Measurements from ENCODE around the gene CR1L.
"Not testable (repeated sequence)": the region's sequence is repeated elsewhere in the genome, so short reads cannot be mapped to it uniquely, and the experiment has no call there.

Gene CR1L

DNA sequence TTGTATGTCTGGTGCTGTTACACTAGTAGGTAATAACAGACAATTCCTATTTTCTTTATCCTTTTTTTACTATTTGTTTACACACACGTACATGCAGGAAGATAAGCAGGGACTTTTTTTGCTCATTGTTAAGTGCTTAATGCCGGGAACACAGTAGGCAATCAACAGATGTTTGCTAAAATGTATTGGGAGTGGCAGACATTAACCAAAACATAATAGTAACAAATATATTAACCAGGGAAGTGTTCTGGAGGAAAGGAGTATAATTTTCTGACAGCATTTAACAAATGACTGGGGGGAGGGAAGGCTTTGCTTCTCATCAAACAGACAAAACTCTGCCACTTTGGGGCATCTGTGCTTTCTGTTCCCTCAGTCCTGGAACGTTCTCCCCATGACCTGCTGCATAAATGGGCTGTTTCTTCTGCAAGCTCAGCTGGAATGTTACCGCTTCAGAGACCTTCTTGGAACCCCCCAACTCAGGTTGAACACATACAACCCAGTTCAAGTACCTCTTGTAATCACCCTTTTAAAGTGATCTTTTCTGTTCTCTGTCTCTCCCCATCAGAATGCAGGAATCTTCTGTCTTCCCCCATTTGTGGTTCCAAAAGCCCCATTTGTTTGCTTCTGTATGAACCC lies 2.1 kb downstream of the CR1L start:
- no peak for DNase-seq

DNA sequence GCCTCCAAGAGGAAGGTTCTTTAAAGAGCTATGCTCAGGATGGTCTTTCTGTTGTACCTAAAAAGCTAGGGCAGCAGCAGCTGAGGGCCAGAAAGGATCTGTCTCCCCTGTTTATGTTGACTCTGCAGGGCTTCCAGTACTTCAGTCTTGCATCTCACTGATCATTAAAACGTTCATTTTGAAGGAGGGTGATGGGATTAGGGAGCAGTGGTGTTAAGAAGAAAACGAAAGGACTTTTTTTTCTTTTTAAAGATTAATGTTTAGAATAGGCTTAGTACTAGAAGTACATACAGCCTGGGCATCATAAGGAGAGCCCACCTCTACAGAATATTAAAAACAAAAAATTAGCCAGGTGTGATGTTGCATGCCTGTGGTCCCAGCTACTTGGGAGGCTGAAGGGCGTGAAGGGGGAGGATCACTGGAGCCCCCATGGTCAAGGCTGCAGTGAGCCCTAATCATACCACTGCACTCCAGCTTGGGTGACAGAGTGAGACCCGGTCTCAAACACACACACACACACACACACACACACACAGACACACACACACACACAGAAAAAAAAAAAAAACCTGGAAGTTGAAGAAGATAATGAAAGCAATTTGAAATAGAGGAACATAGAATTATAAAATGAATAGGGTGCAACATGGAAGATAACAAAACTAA lies 2.9 kb downstream of the CR1L start:
- DNase-seq = no peak

DNA sequence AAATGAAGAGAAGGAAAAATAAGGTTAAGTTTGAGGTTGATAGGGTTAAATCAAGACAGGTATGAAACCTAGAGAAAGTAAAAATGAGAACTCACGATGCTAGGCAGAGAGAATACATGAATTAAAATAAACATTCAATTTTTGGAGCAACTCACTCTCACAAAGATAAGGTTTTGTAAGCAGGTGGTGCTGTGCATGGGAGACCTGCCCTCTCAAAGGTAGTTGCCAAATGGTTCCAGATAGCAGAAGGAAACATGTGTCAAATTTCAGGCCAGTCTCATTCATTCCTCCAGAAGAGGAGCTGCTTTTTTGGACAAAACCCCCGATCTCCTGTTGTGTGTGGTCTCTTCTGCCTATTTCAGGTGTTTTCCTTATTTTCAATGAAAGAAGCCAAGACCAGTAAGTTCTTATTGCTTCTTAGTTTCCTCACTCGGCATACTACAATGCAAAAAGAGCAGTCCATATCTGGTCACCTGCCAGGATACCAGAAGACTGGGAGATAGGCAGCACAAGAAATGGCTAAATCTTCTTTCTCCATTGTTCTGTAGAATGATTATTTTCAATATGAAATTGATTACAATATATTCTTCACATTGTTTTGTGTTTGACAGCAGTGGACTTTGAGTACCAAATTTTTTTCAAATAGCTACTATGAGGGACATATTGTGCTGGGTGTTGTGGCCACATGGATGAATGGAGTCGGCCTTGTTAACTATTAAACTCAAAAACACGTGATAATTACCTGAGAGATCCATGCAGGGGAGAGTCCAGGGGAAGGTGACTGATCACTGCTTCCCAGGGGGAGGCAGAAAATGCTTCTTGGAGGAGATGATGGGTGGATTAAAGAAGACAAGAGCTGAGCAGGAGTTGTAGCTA lies 3.6 kb downstream of the CR1L start:
- DNase-seq = no peak

DNA sequence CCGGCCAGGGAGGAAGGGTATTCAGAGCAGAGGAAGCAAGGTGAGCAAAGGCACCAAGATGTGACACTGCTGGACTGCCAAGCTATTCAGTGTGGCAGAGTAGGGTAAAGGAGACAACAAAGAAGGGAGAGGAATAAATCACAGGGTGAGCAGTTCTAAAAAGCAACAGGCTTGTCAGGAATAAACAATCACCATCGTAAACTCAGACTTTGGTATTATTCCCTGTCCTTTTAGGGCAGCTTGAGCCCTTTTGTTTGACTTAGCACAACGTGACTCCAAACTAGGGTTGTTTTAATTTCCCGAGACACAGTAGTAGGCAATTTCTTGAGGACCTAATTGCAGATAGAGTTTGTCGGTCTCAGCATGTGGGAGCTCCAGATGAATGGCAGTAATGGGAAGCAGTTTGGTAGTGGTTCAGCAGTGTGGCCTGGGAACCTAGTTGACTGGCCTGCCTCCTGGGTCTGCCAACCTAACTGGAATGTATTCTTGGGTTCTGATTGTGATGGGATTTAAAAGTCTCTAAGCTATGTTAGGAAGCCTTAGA lies 4.3 kb downstream of the CR1L start:
- DNase-seq = no peak

DNA sequence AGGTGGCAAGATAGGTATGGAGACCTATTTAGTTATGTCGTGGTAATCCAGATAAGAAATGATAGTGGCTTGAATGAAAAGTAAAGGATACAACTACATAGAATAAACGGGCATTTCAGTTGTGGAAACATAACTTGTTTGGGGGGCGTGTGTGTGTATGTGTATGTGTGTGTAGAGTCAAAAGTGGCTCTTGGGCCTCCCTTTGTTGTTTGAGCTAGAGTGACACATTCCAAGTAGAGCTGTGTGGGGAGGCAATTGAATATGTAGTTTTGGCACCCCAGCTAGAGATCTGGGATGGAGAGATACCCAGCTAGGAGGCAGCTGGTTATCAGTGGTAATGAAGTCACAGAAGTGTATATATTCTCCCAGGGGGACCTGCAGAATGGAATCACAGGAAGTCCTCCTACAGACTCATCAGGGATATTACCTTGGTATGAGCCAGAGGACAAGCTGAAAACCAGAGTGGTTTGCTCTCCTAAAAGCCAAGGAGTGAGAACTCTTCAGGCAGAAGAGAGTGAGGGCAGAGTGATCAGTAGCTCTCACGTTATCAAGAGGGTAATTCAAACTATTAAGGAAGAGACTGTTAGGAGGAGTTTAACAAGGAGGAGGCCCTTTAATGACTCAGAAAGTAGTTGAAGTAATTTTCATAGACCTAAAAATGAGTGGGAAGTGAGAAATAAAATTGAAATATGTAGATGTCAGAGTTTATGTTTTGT lies 5.1 kb downstream of the CR1L start:
- no peak for DNase-seq

DNA sequence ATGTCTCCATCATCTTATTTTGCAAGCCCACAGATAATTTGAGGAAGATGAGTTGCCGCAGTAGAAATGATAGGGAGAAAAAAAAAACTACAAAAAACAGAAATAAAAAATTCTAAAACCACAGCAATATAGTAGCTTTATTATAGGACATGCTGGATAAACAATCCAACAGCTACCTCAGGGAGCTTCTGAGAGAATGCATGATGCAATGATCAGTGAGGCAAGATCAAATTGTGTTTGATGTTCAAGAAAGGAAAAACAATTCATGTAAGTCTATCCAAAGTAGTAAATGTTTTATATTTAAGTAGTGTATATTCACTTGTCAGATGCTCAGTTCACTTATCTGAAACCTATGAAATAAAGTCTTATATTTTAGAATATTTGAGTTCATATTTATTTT lies 6.7 kb downstream of the CR1L start:
- DNase-seq = no peak

DNA sequence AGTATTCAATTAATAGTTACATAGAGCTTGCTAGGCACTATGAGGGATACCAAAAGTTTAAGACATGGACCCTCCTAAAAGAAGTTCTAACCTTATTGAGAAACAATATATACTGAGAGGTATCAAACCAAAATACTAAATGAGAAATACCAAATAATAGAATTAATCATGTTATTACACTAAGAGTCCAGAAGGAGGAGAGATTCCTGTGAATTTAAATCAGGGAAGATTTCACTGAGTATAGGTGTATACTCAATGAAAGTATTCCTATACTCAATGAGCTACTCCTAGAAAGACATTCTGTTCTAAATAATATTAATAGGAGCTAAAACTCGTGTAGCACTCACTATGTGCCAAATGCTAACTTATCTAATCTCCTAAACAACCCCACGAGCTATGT lies 9.4 kb downstream of the CR1L start:
- no peak for DNase-seq

DNA sequence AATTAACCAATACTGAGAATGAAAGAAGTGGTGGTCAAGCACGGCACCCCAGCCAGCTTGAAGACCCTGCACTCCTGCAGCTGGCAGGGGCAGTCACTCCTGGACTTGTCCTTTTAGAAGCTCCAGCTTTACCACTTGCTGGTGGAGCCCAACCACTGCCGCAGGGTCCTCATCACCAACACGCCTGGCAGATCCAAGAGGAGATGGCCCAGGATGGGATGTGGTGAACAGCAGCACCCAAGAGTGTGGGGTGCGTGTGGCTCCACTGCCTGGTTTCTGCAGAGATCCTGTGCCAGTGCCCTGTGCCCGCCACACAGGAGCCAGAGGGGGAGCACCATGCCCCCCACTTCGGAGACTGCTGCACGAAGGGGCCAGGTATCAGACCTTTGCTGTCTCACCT lies 13.5 kb downstream of the CR1L start:
- DNase-seq = no peak

DNA sequence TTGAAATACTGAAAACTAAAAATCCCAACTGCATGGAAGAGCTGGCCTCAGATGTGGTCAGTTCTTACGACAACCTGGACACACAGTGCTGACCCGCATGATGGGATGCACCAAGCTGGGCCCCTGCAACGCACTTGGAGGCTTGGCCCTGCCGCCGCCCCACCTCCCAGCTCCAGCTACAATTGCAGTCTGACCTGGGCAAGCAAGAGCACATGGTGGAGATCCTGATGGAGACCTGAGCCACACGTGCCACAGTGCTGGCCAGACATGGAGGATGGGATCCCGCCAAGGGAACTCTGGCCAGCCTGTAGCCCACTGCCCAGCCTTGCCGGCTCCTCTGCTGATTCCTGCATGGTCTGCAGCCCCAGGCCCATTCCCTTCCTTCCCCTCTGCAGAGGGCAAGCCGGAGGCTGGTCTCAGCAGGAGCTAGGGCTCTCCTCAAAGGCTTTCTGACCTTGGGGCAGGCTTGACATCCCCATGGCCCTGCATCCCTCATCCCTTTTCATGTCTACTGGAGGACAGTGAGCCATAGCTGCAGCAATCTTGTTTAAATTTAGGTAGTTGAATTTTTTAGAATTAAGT lies 14.1 kb downstream of the CR1L start:
- no peak for DNase-seq

DNA sequence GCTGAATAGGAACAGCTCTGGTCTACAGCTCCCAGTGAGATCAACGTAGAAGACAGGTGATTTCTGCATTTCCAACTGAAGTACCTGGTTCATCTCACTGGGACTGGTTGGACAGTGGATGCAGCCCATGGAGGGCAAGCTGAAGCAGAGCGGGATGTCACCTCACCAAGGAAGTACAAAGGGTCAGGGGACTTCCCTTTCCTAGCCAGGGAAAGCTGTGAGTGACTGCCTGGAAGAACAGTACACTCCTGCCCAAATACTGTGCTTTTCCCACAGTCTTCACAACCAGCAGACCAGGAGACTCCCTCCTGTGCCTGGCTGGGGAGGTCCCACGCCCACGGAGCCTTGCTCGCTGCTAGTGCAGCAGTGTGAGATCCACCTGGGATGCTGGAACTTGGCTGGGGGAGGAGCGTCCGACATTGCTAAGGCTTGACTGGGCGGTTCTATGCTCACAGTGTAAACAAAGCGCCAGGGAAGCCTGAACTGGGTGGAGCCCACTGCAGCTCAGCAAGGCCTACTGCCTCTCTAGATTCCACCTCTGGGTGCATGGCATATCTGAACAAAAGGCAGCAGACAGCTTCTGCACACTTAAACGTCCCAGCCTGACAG lies 14.7 kb downstream of the CR1L start:
- DNase-seq = peak in 1 of 2 experiments; percentile 2

DNA sequence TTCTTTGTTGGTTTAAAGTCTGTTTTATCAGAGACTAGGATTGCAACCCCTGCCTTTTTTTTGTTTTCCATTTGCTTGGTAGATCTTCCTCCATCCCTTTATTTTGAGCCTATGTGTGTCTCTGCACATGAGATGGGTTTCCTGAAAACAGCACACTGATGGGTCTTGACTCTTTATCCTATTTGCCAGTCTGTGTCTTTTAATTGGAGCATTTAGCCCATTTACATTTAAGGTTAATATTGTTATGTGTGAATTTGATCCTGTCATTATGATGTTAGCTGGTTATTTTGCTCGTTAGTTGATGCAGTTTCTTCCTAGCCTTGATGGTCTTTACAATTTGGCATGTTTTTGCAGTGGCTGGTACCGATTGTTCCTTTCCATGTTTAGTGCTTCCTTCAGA lies 16.5 kb downstream of the CR1L start:
- DNase-seq = not testable (repeated sequence)

DNA sequence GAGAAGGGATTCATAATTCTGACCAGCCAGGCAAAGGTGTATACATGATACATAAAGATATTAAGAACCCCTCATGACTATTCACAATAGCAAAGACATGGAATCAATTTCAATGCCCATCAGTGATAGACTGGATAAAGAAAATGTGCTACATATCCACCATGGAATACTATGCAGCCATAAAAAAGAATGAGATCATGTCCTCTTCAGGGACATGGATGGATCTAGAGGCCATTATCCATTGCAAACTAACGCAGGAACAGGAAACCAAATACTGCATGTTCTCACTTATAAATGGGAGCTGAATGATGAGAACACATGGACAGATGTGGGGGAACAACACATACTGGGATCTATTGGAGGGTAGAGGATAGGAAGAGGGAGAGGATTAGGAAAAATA lies 21.4 kb downstream of the CR1L start:
- DNase-seq = no peak

DNA sequence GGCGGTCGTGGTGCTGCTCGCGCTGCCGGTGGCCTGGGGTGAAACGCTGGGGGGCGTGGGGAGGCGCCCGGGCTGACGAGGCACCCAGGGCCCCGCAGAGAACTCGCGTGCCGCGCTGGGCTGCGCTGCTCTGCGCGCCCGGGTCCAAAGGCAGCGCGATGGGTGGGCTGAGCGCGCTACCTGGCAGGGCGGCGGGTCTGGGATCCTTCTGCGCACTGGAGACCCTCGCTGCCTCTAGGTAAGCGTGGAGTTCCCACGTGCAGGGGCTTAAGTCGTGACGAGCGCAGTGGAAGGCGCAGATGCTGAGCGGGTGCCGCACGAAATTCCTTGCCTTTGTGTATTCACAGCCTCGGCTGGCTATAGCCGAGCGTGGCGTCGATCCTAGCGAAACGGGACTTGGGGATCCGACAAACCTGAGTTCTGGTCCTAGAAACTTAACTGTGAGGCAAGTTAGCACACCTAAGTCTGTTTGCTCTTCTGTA lies 24.6 kb downstream of the CR1L start:
- DNase-seq = no peak

DNA sequence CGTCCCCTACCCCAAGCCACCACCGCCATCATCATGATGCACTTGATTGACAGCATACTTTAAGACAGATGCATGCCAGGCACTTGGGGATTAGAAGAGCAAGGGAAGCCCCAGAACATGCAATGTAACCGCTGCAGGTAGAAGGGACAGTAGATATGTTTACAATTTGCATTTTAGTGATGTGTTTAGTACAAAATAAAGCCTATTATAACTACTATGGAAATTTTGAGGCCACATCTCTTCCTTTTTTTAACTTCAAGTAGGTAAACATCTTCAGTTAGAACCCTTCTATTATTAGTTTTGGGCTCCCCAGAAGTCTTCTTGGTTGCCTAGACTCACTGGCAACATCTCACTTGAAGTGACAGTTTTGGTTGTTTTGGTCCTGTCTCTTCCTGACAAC lies 25.3 kb downstream of the CR1L start:
- no peak for DNase-seq

DNA sequence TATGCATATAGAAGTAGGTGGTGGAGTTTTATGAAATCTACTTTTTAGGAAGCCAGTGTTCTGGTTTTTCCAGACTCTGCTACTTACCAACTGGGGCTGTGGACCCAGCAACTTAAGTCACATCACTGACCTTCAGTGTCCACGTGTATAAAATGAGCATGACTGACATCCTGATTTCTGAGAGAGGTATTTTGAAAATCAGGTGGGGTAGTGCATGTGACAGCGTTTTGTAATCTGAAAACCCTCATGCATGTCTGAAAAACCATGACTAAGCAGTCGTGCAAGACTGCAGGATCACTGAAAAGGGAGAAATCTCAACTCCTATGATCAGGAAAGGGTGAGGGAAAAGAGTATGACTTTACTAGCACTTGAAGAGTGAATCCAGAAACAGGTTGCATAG lies 26.1 kb downstream of the CR1L start:
- no peak for DNase-seq

DNA sequence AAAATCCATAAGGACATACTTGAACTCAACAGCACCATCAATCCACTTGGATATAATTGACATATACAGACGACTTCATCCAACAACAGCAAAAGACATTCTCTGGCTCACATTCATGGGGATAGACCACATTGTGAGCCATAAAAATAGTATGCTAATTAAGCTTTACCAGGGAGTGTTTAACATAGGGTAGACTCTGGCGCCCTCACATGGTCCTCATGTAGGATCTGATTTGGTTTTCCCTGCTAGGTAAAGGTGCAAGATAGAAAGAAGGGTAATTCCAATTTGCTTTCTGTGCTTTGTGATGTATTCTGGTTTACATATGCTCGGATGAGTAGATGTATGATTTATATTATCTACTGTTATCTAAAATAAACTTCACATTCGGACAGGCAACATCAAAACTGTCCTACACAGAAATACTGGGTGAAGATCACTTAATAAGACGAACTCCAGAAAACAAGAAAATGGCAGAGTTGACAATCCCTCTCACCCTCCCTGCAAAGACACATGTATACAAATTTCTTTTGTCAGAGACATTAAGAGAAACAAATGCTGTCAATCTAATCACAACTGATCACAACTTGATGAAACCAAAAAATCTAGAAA lies 27.7 kb downstream of the CR1L start:
- DNase-seq = peak; percentile 31 to 77

DNA sequence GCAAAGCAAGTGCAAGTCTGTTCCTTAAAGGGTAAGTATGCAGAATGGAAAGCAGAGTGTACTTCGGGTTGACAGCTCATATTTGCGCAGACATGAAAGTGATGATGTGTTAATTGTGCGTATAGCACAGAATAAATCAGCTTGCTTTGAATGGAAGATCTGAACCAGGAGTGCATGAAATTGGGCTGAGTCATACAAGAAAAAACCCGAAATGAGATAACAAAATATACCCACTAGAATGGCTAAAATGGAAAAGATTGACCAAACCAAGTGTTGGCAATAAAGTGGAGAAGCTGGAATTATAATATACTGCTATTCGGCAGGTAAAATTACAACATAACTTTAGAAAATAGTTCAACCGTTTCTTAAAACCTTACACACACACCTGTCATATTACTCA lies 28.5 kb downstream of the CR1L start:
- no peak for DNase-seq

DNA sequence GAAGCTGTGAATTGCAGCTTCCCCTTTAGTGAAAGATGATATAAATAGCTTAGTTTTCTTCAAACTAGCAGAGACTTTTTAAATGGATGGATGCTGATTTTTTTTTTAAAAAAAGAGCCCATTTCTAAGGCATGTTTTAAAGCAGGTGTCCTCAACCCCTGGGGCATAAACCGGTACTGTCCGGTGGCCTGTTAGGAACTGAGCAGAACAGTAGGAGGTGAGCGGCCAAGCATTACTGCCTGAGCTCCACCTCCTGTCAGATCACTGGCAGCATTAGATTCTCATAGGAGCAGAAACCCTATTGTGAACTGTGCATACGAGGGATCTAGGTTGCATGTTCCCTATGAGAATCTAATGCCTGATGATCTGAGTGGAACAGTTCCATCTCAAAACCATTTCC lies 31.2 kb downstream of the CR1L start:
- no peak for DNase-seq

DNA sequence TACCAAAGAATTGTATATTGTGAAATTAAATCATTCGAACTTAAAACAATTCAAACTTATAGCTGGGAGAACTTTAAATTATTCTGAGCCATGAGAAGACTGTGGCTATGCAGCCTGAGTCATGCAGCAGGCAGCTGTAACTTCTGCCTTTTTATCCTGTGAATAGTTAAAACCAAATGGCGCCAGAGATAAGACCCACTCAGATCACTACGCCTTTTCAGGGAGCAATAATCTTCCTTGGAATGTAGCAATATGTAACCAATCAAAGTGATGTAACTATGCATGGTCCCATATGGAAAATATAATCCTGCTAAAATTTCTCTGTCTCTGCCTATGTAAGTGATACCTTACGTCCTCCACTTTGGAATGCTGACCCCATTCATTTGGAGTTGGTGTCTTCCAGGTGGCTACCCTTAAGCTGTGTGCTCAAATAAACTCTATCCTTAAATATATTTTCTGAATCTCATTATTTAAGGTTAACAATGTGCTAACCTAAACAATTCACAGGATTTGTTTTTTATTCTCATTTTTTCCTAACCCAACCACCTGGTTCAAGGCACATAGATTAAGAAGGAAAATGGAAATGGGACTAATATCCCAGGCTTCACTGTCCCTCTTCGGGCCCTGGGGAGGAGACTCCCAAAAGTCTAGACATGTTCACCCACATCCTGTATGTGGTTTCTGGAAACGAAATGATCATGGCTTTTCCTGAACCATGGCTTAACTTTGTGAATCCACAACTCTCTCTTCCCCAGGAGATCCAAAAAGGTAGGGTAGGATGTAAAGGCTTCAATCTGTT lies 35.9 kb downstream of the CR1L start:
- not testable (repeated sequence) for DNase-seq

DNA sequence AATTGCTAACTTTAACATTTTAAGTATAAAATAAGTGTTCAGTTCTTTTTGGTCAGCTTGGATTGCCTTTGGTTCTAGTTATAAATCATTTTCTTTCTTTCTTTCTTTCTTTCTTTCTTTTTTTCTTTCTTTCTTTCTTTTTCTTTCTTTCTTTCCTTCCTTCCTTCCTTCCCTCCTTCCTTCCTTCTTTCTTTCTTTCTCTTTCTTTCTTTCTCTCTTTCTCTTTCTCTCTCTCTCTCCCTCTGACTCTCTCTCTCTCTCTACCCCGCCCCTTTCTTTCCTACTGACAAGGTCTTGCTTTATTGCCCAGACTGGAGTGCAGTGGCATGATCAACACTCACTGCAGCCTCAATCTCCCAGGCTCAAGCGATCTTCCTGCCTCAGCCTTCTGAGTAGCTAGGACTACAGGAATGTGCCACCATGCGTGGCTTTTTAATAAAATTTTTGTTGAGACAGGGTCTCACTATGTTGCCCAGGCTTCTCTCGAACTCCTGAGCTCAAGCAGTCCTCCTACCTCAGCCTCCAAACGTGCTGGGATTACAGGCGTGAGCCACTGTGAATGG lies 38.0 kb downstream of the CR1L start:
- not testable (repeated sequence) for DNase-seq
